Measurements from ENCODE around the gene POU6F2.

Gene POU6F2

GRCh38 chr7:39501358-39501757, 523.6 kb downstream of the POU6F2 start:
- DNase-seq, result no peak

GRCh38 chr7:39504963-39505362, 527.3 kb downstream of the POU6F2 start:
- DNase-seq, result no peak

GRCh38 chr7:39507866-39508551, 530.3 kb downstream of the POU6F2 start:
- DNase-seq, result peak in 1 of 51 donors; percentile 1

GRCh38 chr7:39509436-39509835, 531.7 kb downstream of the POU6F2 start:
- DNase-seq, result no peak

DNA sequence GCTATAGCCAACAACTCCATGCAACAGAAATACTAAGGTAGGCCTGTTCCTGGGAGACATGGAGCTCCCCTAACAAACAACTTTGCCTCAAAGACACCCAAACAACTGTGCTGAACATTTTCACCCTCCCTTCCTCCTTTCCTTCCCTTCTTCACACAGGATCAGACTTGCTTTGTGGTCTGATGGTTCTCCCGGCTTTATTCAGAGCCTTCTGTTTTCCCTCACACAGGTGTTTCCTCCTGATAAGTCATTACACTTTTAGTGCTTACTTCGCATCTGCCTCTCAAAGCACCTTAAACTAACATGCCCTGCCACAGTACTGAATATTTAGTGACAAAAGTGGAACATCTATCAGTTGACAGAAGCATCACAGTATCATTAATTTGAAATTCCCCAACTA, 532.2 kb downstream of the POU6F2 start:
- DNase-seq, result no peak

- DNase-seq, result no peak
Measured at GRCh38 chr7:39510864-39511354, 533.2 kb downstream of the POU6F2 start.

DNA sequence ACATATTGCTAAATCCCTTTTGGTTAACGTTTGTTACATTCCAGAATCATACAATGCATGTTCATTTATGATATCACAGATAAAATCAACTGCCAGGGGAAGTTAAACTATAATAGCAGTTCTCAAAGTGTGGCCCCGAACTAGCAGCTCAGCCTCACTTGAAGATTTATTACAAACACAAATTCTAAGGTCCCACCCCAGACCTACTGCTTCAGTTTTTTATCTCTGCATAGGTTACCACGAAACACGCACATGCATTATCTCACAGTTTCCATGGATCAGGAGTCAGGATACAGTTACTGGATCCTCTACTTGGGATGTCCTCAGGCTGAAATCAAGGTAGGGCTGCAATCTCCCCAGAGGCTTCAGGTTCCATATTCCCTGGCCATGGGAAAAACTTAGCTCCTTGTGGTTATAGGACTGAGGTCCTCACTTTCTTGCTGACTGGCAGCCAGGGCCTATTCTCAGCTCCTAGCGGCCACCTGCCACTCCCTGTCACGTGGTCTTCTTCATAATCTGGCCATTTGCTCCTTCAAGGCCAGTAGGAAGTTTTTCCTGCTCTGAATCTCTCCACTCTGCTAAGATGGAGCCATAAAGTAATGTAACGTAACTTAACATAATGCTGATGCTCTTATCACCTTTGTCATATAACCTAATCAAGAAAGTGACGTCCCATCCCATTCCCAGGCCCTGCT, 538.0 kb downstream of the POU6F2 start:
- no peak for DNase-seq

GRCh38 chr7:39516498-39516897, 538.8 kb downstream of the POU6F2 start:
- DNase-seq, result no peak

GRCh38 chr7:39517240-39517639, 539.5 kb downstream of the POU6F2 start:
- no peak for DNase-seq

Measured in hypothalamus (tissue), 51 donors.